Fibroblast of gingiva (primary cell): Measurements from ENCODE around the gene RMI2.

Source experiments
- DNase-seq: peaks from one replicate; pipeline ENCODE4 v3.0.0-alpha.2; 2011; ENCODE audit warnings: low read depth

Gene RMI2

DNA sequence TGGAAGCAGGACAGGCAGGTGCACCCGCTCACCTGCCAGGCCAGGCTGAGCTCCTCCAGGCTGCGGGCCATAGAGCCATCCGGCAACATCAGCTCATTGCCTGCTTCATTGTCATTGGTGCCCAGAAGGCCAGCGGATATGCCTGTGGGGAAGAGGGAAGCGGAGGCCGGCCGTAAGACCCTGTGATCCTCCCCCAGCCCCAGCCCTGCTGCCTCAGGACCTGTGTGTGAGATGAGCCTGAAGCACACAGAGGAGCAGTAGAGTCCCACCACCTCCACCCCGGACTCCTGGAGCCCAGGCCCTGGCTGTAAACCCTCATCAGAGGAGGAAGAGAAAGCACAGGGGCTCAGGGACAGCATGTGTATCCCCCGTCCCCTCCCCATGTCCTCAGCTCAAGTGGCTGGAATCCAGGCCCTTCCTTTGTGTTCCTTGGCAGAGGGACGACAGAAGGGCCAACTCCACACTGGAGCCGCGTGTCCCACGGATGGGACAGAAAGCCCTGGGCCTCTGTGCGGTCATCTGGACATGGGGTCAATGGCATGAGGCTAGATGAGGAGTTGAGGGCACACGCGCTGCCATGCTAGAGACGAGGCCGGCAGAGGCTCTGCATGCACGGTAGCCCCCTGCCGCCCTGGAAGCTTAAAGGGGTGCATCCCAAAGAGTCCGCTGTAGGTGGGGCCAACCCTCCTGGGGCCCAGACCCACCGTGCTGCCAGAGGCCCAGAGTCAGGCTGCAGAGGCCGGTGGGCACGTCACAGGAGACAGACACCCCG lies 39.1 kb downstream of the RMI2 start:
- no peak for DNase-seq

DNA sequence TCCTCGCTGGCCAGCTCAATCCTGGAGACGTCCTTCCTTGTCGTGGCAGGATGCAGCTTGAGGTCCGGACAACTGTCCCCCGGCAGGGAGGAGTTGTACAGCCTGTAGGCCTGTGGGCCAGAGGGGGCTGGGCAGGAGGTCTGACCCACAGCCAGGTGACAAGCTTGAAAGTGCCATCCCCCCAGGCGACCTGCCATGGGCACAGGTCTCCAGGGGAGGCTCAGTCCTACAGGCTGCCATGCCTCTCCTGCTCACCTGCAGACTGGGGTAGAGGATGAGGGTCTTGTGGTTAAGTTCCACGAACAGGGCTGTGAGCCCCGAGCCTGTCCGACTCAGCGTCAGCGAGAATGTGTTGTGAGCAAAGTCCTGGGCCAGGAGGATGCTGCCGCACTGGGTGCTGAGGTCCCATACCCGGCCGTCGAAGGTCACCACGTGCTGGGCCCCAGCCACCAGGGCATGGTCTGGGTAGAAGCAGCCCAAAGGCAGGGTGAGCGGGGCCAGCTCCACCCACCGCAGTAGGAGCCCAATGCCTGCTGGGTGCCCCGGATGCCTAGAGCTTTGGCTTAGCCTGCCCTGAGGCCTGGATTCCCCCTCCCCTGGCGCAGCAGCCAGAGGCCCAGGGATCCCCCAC lies 39.8 kb downstream of the RMI2 start:
- no peak for DNase-seq

GRCh38 chr16:11386054-11386680 lies 40.9 kb downstream of the RMI2 start:
- DNase-seq, result no peak

GRCh38 chr16:11386791-11387546 lies 41.7 kb downstream of the RMI2 start:
- DNase-seq, result peak; percentile 36

GRCh38 chr16:11389083-11389482 lies 43.8 kb downstream of the RMI2 start:
- no peak for DNase-seq

DNA sequence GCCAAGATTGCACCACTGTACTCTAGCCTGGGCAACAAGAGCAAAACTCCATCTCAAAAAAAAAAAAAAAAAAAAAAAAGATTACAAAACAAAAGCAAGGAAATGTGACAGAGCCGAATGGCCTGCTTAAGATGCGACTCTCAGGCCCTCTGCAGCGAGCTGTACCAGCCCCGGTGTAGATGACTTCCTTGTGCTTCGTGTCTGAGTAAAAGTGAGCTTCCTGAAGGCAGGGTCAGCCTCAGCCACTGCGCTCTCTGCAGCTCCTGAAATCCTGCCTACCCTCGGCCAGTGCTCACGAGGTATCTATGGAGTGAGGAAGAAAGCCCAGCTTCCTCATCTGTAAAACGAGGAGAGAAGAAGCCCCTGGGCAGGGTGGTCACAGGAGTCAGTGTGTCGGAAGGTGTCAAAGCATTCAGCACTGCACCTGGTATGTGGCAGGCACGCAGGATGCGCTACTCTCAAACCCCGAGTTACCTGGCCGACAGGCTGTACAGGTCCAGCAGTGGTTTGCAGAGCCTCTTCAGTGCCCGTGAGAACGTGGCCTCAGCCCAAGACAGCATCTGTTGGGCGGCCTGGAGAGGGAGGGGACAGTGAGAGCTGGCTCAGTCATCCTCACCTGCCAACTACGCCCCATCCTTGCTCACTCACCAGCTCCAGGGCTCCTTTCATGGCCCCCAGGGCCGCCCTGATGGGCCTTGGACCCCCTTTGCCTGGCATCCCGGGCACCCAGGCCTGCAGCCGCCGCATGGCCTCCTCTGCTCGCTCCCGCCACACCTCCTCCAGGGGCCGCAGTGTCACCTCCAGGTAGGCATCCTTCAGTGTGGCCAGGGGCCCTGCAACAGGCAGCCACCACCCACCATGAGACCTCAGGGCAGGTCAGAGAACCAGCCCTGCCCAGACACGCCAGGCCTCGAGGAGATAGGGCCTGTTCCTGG lies 44.6 kb downstream of the RMI2 start:
- DNase-seq, result no peak

DNA sequence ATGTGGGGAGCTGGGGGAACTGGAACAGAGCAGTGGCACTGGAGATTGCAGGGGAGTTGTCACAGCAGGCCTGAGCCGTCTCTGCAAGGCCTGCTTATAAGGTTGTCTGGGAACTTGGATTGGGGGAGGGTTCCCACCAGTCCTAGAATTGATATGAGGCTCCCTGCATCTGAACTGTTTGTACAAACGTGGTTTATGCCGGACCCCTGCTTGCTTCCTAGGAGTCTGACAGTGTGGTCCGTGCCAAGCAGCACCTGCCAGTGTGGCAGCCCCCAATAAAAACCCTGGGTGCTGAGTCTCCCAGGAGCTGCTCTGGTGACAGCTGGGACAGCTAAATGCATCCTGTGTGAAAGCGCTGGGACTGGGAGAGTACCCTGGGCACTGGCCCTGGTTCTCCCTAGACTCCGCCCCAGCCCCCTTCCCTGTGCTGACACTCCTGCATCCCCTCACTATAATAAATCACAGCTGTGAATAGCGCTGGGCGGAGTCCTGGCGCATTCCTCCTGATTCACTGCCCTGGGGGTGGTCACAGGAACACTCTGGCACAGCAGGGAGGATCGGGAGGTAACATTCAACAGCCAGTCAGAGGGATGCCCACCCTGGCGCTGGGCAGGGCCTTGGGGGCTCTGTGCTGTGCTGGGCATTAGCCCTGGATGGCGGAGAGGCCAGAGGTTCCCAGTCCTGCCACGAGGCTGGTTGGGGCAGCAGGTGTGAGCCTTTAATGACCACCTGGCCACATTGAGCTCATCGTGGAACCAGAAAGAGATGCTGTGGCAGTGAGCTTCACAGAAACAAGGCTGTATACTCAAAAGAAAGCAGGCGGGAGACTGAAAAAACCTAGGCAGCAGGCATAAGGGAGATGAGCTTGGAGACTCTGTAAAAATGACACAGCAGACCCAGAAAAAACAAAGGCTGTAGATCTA lies 45.6 kb downstream of the RMI2 start:
- DNase-seq, result no peak

DNA sequence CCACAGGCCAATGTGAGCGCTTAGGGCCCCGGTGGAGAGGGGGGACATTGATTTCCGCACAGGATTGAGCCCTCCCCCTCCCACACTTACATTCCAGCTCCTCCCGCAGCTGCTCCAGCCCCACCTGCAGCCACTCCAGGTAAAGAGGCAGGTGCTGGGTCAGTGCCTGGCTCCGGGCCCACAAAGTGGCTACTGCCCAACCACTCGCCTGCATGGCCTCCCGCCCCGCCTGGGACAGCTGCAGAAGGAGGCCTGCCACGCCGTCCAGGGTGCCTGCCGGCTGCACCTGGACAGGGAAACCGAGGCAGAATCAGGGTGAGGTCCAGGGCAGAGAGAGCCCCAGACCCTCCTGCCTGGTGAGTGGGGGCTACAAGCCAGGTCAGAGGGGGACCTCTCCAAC lies 46.3 kb downstream of the RMI2 start:
- no peak for DNase-seq

DNA sequence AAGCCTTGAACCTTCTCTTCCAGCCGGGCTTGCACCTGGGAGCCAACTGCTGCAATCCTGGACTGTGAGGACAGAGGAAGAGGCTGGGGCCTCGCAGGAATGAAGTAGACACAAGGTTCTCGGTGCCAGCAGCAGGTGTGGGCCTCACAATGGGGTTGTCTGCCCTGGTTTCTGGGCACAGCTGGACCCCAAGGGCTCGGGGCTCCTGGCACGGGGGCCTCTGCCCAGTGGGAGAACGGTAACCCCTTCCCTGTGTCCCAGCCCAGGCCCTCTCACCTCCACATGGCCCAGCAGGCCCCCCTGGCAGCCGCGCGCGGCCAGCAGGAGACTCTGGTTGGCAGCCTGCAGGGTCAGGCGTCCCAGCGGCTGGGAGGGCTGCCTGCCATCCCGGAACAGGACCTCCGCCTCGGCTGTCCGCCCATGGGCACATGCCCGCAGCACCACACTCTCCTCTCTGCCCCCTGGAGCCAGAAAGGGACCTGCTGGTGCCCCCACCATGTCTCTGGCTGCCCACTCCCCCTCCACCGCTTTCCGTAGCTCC lies 46.9 kb downstream of the RMI2 start:
- no peak for DNase-seq

- DNase-seq, result no peak
Measured at GRCh38 chr16:11393366-11393765, 48.1 kb downstream of the RMI2 start.

DNA sequence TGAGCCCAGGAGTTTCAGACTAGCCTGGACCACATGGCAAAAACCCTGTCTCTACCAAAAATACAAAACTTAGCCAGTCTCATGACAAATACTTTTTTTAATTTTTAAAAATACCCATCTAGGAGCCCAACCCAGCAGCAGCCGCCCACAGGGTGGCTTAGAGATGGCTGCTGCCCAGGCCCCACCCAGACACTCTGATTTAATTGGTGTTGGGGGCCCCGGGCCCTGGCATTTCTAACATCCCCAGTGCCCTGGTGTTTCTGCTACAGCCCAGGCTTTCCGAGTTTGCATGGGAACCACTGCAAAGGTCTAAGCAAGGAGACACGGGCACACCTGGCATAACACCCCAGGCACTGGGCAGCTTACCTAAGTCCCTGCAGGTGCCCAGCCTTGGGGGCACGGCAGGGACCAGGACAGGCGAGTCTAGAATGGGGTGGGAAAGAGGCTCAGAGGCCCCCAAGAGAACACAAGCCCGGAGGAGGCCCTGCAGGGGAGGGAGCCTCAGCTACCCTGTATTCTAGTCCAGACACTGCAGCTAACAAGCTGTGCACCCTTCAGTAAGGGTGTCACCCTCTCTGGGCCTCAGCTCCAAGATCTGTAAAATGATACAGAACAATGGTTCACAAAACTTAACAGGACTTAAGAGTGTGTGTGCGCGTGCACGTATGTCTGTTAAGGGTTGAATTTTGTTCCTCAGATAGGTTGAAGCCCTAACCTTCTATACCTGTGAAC lies 48.8 kb downstream of the RMI2 start:
- DNase-seq, result no peak

GRCh38 chr16:11394593-11394960 lies 49.3 kb downstream of the RMI2 start:
- no peak for DNase-seq

DNA sequence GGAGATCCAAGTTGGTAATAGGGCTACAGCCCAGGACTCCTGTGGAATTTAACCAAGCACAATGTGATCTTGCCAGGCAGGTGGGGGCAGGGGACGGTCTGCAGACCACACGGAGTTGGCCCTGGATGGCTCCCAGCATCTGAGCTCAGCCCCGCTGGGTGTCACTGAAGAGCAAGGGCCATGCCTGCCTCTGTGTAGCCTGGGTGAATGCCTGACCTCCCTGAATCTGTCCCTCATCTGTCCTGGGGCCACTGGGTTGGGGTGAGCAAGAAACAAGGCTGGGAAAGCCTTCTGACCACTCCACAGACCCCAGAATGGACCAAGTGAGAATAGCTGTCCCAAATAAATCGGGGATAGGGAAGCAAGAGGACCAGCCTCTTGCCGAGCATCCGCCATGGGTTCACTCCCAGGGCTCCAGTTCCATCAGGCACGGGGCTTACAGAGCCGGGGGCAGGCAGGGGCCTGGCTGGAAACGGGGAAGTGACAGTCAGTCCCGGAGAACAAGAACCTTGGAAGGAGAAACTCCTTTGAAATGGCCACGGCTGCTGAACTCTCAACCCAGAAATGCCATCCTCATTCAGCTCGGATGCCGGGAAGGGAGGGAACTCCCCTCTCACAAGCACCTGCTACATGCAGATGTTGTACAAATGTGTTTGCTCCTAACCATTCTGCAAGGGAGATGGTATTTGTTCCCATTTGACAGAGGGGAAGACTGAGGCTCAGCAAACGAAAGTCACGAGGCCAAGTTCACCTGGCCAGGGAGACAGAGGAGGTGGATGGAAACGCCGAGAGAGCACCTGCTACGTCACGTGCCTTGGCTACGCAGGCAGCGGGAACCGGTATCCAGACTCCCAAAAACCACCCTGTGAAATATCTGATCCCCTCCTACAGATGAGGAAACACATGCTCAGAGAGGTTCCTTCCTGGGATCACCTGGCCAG lies 50.0 kb downstream of the RMI2 start:
- DNase-seq, result no peak

DNA sequence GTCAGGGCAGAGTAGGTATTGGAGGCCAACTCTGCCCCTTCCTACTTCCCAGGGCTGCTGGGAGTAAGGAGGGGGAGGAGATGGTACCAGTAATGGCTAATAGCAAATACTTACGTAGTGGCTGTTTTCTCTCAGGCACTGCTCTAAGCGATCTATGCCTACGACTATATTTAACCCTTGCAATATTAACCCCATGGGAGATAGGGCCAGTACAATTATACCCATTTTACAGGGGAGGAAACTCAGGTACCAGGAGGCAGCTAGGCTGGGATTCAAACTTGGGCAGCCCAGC lies 50.6 kb downstream of the RMI2 start:
- no peak for DNase-seq

DNA sequence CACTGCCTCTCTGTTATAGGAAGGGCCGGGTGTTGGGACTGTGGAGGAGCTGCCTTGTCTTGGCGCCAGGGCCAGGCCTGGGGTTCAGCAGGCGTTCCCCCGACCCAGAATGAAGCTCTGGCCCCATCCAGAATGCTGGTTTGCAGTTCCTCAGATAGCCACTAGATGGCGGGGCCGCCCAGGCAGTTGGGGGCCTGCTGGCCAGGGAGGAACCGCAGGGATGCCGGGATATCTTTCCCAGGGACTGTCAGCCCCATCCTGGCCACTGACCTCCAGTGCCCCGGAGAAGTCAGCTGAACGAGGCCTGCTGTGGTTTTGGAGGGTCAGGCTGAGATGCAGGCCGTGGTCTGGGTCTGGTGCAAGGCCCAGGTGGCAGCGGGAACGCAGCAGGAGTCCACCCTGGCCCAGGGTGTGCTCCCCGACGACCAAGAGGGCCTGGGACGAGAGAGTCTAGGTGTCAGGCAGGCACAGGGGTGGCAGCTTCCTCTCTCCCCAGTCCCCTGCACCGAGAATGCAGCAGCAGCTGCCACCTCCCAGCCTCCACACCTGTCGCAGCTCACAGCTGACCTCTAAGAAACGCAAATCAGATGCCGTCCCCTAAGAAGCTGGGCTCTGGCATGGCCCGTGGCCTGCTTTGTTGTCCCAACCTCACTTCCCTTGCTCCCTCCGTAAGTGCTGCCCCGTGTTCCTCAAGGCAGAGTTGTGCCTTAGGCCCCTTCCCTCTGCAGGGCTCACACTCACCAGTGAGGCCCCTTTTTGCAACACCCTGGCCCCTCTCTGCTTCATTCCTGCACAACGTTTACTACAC lies 51.2 kb downstream of the RMI2 start:
- peak; percentile 49 for DNase-seq

GRCh38 chr16:11398136-11398535 lies 52.9 kb downstream of the RMI2 start:
- DNase-seq, result no peak

DNA sequence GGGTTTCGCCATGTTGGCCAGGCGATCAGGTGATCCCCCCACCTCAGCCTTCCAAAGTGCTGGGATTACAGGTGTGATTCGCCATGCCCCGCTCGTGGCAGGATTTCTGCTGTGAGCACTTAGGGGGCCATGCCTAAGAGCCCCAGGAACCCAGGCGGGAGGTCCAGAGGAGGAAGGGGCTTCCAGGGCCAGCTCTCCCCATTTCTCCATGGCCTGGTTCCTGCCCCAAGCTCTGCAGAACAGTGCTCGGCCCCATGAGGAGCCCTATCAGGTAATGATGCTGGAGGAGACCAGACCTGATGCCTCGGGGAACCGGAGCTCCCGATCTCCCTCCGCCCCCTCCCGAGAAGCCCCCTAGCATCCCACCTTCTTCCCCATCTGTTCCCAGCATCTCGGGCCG lies 53.6 kb downstream of the RMI2 start:
- no peak for DNase-seq
